Gastroesophageal sphincter (tissue), 4 donors: ENCODE results near the gene ELAVL1. TPM values are rescaled to one million over a fixed set of nuclear protein-coding genes. Genes with fewer than 3 reads are reported as not detected.

ENCODE experiments used
- ATAC-seq: fragments of 150-250 bp; one replicate; pipeline ENCODE4 v1.9.1; 2016; ENCODE audit warnings: mild to moderate bottlenecking, moderate library complexity
- H3K27ac ChIP-seq, 4 donors: fragments of 200-600 bp; sonication (generic) in 3 of 4; 1 replicate in 3 of 4; 2 replicates in 1 of 4; pipeline ENCODE4 v1.5.1; 2016 to 2019
- H3K27me3 ChIP-seq: fragments of 200-600 bp; sonication (generic); one replicate; pipeline ENCODE4 v1.5.1; 2019
- H3K36me3 ChIP-seq, 2 donors: fragments of 200-600 bp; sonication (generic); one replicate each; pipeline ENCODE4 v1.5.1; 2019; ENCODE audit warnings: control low read depth in 1 of 2
- H3K4me1 ChIP-seq, 3 donors: fragments of 200-600 bp; sonication (generic); 1 replicate in 2 of 3; 2 replicates in 1 of 3; pipeline ENCODE4 v1.5.1; 2016 to 2019; ENCODE audit warnings: control low read depth in 2 of 3
- H3K4me3 ChIP-seq, 2 donors: fragments of 200-600 bp; sonication (generic); one replicate each; pipeline ENCODE4 v1.5.1; 2019; ENCODE audit warnings: mild to moderate bottlenecking in 1 of 2, moderate library complexity in 1 of 2
- H3K9me3 ChIP-seq, 3 donors: fragments of 200-600 bp; sonication (generic); one replicate each; pipeline ENCODE4 v1.5.1; 2017 to 2019; ENCODE audit warnings: control low read depth in 2 of 3
- CTCF ChIP-seq, 4 experiments: fragments of 200-600 bp in 2 of 4; fragments of 450-650 bp in 2 of 4; sonication (generic) in 1 of 4; IDR thresholded peaks; one replicate each; pipeline ENCODE4 v1.5.1; 2017 to 2019; ENCODE audit warnings: antibody characterized with exemption in 4 of 4, mild to moderate bottlenecking in 2 of 4, moderate library complexity in 2 of 4
- EP300 ChIP-seq: sonication (generic); formaldehyde crosslinking; IDR thresholded peaks from one replicate; pipeline ENCODE4 v1.6.1; 2017; ENCODE audit warnings: antibody characterized with exemption, mild to moderate bottlenecking
- POLR2A ChIP-seq, 2 donors: fragments of 450-650 bp; IDR thresholded peaks; one replicate each; pipeline ENCODE4 v1.6.1; 2017; ENCODE audit warnings: antibody characterized with exemption in 2 of 2, mild to moderate bottlenecking in 2 of 2, moderate library complexity in 1 of 2
- POLR2AphosphoS5 ChIP-seq: sonication (generic); formaldehyde crosslinking; IDR thresholded peaks from one replicate; pipeline ENCODE4 v1.6.1; 2017; ENCODE audit warnings: antibody characterized with exemption
- WGBS, 2 donors: methylation state at CpG; one replicate each; pipeline ENCODE4 v1.1.5; 2018; ENCODE audit warnings: low coverage in 1 of 2; 5-methylcytosine and 5-hydroxymethylcytosine counted together
- total RNA-seq, 4 donors: library from RNA; depleted of rRNA; stranded (reverse); fragments of >200 nt; gene quantifications; one replicate each; pipeline ENCODE4 v1.1.0, GENCODE V29; 2016

The ELAVL1 gene
- total RNA-seq, 4 donors from 2014 or later: 30.8 to 62.5 (median 34.6) TPM

DNA sequence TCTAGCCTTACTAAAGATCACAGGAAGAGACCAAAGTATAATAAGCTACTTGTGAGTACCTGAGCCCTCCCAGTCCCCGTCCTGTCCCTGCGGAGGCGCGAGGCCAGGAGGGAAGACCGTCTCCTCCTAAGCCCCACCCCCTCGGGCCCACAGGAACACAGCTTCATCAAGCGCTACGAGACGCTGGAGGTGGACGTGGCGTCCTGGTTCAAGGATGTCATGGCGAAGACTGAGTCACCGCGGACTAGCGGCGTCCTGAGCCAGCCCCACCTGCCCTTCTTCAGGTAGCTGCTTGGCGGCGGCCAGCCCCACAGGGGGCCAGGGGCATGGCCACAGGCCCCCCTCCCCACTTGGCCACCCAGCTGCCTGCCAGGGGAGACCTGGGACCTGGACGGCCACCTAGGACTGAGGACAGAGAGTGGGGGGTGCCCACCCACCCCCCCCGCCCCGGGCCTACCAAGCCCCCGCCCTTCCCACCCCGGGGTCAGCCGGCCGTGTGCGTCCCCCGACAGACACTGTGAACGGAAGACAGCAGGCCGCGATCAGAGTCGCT, 93.2 kb downstream of the ELAVL1 start:
- Histone ChIP-seq H3K36me3 (peaks cover 0 to 67% of the 10 kb centered on the region in 2 donors), H3K4me1 (peaks cover 0 to 39% (median 16%) of the 10 kb centered on the region in 3 donors), H3K27me3 (peaks cover 32% of the 10 kb centered on the region), H3K27ac (no peak overlapping the region), H3K9me3 (no peaks in the 10 kb centered on the region), H3K4me3 (no peak overlapping the region)
- ATAC-seq: no peak
- TF ChIP-seq POLR2A (IDR thresholded peaks at IDR 0.05) (no peak), CTCF (IDR thresholded peaks at IDR 0.05) (no peak), EP300 (no peak), POLR2AphosphoS5 (no peak)
- no CpG with 5 or more reads among the region's 31 CpGs for WGBS, 2 donors

- Histone ChIP-seq H3K4me1 (peaks cover 0 to 39% (median 15%) of the 10 kb centered on the region in 3 donors), H3K27ac (no peak overlapping the region), H3K27me3 (peaks cover 26% of the 10 kb centered on the region), H3K9me3 (no peaks in the 10 kb centered on the region), H3K4me3 (no peak overlapping the region), H3K36me3 (peaks cover 0 to 72% of the 10 kb centered on the region in 2 donors)
- ATAC-seq: no peak
- 92 to 93% methylated on average over 2 of the region's 18 CpGs for WGBS, 2 donors
- TF ChIP-seq POLR2A (IDR thresholded peaks at IDR 0.05) (no peak), EP300 (no peak), CTCF (IDR thresholded peaks at IDR 0.05) (no peak), POLR2AphosphoS5 (no peak)
These were observed 93.8 kb downstream of the ELAVL1 start for GRCh38 chr19:7911508-7912143.

DNA sequence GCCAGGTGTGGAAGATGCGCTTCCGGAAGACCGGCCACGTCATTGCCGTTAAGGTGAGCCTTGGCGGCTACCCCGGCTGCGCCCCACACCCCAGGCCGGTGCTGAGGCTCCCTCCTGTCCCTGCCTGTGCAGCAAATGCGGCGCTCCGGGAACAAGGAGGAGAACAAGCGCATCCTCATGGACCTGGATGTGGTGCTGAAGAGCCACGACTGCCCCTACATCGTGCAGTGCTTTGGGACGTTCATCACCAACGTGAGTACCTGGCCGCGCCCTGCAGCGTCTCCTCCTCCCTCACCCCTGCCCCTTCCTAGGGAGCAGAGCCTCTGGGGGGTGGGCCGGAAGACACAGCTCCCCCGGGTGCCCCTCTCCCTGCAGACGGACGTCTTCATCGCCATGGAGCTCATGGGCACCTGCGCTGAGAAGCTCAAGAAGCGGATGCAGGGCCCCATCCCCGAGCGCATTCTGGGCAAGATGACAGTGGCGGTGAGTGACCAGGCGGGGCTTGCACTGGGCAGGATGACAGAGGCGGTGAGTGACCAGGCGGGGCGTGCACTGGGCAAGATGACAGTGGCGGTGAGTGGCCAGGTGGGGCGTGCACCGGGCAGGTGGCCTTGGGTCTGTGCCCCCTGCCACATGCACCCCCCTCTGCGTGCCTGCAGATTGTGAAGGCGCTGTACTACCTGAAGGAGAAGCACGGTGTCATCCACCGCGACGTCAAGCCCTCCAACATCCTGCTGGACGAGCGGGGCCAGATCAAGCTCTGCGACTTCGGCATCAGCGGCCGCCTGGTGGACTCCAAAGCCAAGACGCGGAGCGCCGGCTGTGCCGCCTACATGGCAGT, 94.9 kb downstream of the ELAVL1 start:
- Histone ChIP-seq H3K27me3 (peaks cover 15% of the 10 kb centered on the region), H3K36me3 (peaks cover 0 to 83% of the 10 kb centered on the region in 2 donors), H3K4me3 (no peak overlapping the region), H3K27ac (no peak overlapping the region), H3K4me1 (peaks cover 0 to 39% (median 15%) of the 10 kb centered on the region in 3 donors), H3K9me3 (no peaks in the 10 kb centered on the region)
- ATAC-seq: no peak
- TF ChIP-seq POLR2AphosphoS5: no peak
- no peak for TF ChIP-seq POLR2A (IDR thresholded peaks at IDR 0.05)
- no peak for TF ChIP-seq EP300
- TF ChIP-seq CTCF (IDR thresholded peaks at IDR 0.05): no peak
- WGBS, 2 donors: 90% methylated on average over 11 of the region's 54 CpGs; no CpG with 5 or more reads in 1 of the 2 donors

GRCh38 chr19:7909471-7910067, 95.9 kb downstream of the ELAVL1 start:
- TF ChIP-seq EP300: no peak
- TF ChIP-seq CTCF (IDR thresholded peaks at IDR 0.05): no peak
- TF ChIP-seq POLR2A (IDR thresholded peaks at IDR 0.05): no peak
- no peak for TF ChIP-seq POLR2AphosphoS5
- H3K4me1 ChIP-seq: peaks cover 3 to 47% (median 25%) of the 10 kb centered on the region in 3 donors
- no CpG with 5 or more reads among the region's 21 CpGs for WGBS, 2 donors
- peaks cover 0 to 87% of the 10 kb centered on the region in 2 donors for H3K36me3 ChIP-seq
- no peak for ATAC-seq
- H3K27me3 ChIP-seq: peaks cover 5% of the 10 kb centered on the region
- H3K4me3 ChIP-seq: no peak overlapping the region
- no peaks in the 10 kb centered on the region for H3K9me3 ChIP-seq
- no peak overlapping the region for H3K27ac ChIP-seq
